ENCODE results near the gene RIOK2.

Gene RIOK2

DNA sequence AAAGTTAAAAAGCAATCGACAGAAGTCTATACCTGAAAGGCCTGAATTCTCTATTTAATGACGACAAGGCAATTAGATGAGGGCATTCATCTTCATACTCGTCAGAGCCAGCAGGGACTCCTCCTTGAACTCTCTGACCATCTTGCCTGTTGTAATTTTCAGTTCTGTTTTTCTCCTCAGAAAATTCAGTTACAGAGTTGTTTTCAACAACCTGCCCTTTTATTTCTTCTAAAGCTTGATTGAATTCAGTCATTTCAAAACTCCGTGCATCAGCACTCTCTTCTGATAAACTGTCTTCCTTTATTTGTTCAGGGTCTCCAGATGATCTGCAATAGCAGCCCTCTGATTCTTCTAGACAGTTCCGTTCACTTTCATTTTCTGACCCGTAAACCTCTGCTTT is 15.6 kb downstream of the RIOK2 start:
- DNase-seq (ENCODE audit: low spot score) = no peak

DNA sequence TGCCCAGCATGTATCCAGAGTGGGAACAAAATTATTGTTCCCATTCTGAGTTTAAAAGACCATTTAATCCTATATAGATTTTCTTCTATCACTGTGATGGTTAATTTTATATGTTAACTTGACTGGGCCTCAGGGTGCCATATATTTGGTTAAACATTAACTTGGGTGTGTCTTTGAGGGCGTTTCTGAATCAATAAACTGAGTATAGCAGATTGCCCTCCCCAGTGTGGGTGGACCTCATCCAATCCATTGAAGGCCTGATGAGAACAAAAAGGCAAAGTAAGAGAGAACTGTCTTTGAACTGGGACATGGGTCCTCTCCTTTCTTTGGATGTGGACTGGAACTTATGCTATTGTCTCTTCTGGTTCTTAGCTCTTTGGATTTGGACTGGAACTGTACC is 17.3 kb downstream of the RIOK2 start:
- no peak for DNase-seq (ENCODE audit: low spot score)

DNA sequence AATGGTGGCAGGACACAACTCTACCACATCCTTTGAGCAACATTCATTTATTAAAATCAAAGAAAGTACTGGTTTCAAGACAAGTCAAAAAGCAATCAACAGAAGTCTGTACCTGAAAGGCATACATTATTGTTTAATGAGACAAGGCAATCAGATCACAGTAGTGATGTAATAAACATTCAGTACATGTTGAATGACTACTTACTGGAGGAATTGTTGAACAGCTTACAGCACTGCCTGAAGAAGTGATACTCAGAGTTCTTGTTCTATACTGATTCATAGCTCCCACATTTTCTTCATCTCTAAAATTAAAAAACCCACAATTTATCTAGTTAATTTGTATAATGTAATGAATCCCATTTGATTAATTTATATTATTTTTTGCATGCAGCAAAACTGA is 18.2 kb downstream of the RIOK2 start:
- DNase-seq (ENCODE audit: low spot score) = no peak

DNA sequence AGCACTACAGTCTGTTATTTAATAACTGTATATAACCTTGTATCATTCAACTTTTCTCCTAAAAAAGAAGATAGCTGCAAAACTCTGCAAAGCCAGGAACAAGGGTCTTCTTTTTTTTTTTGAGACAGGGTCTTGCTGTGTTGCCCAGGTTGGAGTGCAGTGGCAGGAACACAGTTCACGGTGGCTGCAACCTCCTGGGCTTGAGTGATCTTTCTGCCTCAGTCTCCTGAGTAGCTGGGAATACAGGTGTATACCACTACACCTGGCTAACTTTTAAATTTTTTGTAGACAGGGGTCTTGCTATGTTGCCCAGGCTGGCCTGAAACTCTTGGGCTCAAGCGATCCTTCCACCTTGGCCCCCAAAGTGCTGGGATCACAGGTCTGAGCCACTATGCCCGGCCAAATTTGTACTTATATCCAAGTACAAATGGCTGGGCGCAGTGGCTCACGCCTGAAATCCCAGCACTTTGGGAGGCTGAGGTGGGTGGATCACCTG is 19.2 kb downstream of the RIOK2 start:
- DNase-seq (ENCODE audit: low spot score) = no peak

DNA sequence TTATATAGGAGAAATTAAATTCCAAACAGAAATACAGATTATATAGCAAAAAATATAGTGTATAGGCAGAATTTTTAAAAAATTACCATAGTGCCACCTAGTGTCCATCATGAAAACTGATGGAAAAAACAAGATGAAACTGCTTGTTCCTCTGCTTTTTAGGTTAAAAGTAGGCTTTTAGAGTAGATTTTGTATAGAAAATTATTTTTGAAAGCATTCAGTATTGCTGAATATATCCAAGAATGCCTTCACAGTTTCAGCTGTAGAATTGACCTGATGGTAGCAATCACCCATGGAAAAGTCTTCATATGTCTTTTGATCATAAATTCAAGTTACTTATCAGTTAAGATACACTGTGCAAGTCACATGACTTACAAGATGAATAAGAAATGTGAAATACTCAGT is 19.7 kb downstream of the RIOK2 start:
- DNase-seq (ENCODE audit: low spot score) = no peak

DNA sequence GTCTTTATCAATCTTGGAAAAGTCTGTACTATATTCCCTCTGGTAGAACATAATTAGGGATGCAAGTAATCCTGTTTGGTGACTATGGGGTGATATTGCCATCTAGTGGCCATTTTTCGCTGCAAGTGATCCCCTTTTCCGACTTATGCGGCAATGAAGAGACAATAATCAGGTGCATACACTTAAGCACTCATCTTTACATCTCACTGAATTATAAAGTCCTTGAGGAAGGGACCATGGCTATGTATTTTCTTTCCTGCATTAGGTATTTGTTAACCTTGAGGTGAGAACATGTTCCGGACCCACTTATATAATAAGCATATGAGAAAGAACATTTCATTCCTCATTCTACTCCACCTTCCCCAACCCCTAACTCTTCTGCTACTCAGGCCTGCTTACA is 21.0 kb downstream of the RIOK2 start:
- peak; percentile 92 for DNase-seq (ENCODE audit: low spot score)

DNA sequence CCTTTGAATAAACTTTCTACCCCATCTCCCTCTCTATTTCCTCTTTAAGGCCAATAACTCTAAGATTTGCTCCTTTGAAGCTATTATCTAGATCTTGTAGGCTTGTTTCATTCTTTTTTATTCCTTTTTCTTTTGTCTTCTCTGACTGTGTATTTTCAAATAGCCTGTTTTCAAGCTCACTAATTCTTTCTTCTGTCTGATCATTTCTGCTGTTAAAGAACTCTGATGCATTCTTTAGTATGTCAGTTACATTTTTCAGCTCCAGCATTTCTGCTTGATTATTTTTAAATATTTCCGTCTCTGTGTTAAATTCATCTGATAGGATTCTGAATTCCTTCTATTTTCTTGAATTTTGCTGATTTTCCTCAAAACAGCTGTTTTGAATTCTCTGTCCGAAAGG is 25.4 kb downstream of the RIOK2 start:
- DNase-seq (ENCODE audit: low spot score) = no peak

DNA sequence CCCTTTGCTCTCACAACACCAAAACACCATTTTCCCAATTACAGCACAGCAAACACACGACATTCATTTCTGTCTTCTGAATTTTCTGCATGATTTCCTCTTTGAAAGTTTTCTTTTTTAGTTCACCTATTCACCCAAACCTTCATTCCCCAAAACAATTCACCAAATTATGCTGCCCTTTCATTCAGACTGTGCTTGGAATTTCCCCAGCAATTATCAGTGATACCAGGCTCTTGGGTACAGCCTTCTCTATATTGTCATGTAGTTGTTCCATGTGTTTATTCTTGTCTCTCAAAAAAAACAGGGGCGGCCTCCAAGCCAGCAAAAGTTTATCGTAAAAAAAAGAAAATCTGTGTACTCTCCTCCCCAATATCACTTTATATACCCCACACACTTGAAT is 31.7 kb downstream of the RIOK2 start:
- no peak for DNase-seq (ENCODE audit: low spot score)

DNA sequence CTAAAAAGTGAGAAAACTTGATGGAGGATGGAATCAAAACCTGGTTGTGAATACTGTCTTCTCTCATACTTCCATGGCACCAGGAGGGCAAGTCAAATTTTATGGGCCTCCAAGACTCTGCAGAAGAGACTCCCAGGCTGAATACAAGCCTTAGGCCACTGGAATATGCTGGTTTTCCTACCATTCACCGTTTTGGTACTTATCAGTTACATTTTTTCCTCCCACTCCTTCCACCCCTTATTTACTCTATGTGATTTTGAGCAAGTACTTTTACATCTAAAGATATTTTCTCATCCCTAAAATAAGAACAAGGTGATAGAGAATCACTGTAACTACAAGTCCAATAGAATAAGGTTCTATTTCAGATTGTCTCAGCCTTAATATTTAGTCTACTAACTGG is 32.6 kb downstream of the RIOK2 start:
- DNase-seq (ENCODE audit: low spot score) = no peak

DNA sequence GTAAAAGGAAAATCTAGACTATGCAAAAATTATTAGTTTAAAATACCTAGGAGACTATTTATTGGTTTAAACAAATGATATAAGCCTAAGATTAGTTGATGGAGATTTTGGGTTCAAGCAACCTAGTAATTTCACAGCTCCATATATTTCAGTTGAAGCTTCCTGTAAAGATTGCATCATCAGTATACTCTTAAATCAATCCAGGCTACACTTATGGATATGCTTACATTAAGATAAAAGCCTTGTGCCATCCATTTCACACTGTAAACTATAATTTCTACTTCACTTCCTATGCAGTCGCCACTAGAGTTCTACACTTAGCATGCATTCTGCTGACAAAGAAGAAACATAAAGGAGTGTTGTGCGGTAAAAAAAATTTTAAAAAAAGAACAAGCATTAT is 33.3 kb downstream of the RIOK2 start:
- no peak for DNase-seq (ENCODE audit: low spot score)

DNA sequence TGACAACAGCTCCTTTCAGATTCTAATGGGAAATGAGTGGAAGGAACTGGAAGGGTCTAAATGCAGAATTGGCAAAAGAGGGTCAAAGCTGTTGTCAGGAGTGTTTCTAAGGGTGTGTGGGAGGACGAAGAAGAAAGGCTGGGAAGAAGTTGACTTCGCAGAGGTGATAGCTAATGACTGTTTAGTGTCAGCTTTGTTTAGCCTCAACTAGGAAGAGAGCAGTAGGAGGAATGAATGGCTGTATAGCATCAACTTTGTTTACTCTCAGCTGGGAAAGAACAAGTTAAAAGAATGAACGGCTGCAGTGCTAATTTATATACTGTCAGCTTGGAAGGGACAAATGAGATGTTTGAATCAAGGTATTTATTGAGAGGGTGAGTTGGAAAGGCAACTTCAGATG is 34.8 kb downstream of the RIOK2 start:
- DNase-seq (ENCODE audit: low spot score) = no peak

DNA sequence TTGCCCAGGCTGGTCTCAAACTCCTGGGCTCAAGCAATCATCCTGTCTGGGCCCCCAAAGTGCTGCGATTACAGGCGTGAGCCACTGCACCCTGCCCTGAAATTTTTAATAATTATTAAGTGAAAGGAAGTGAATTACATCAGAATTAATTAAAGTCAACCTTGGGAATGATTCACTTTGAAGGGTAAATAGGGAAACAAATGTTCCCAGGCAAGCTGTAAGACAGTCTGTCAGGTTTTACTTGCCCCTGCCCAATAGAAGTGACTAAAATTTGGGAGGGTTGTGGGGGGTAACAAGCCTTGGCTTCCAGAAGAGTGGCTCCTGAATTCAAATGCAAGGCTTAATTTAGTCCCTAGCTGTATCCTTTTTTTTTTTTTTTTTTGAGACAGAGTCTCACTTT is 39.3 kb downstream of the RIOK2 start:
- DNase-seq (ENCODE audit: low spot score) = no peak

DNA sequence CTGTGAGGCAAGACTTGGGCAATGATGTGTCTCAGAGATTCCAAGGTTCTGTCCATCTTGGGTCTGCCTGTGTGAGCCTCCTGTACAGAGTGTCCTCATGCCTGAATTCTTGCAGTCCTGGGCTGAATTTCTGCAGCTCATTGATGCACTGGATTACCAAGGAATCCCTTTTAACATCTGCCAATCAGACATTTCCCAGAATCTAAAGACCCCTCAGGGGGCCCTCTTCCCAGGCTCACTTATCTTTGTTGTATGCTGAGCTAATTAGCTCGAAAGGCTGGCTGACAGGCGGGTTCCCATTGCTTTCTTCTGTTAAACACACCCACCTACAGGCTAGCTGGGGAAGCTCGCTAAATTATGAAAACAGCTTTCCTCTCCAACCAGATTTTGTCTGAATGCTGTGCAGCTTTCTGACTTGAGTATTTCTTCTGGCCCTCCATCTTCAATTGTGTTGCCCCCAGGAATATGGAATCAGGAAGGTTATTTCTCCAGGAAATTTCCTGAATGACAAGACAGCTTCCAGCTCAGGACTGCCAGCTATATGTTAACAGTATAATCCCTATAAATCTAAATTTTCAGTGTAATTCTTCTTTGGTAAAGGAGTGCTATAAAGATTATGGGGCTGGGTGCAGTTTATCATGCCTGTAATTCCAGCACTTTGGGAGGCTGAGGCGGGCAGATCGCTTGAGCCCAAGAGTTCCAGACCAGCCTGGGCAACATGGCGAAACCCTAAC is 40.4 kb downstream of the RIOK2 start, which contains the start of gene LIX1:
LIX1 (minus strand) TSS at position 91 of the 734 bp plus-strand sequence; CDS start at position 56, 35 bp downstream.
- peak; percentile 82 for DNase-seq (ENCODE audit: low spot score)

DNA sequence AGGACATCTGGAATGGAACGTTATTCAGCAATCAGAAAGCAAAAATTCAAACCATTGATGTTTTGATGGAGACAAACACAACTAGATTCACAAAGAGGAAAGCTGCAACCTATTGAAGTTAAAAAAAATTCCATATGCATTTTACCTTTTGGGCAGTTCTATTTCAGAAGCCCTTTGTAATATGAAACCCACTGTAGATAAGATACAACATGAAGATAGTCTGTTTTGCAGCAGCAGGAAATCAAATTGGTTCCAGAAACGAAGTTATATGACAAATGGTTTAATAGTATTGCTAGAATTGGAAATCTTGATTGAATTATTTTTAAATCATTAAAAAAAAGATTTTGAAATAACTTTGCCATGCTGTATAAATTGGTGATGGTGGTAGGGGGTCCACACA is 41.5 kb downstream of the RIOK2 start:
- no peak for DNase-seq (ENCODE audit: low spot score)

DNA sequence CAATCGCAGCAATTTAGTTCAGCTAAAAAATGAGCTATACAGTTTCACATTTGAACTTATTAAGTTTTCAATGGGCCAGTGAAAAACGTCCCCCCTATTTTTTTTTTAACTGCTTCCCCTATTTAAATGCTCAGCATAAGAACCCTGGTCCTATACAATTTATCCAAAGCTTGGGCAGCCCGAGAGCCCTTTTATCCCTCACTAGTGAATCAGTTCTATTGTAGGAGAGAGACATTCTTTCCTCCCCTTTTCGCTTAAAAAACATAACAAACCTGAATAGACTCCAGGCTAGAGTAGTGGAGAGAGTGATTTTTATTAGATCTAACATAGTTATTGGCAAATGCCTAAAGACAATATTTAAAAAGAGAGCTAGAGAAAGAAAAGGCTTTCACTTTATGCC is 42.0 kb downstream of the RIOK2 start:
- no peak for DNase-seq (ENCODE audit: low spot score)

DNA sequence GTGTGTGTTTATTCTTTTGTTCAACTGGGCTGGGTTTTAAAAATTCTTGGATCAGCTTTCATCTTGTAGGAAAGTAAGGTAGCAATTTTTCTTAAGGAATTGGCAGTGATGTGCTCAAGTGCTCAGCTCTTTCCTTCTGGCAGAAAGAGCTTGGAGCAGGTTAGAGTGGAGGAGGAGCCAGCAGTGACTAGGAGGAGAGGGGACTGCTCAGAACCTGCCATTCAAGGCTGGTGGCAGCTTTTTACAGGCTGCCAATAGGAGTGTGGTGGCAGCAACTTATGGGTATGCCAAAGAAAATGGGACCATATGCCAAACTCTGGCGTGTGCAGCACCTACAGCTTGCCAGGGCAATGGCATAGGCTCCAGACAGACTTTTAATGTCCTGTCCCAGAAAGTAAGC is 42.8 kb downstream of the RIOK2 start:
- peak; percentile 65 for DNase-seq (ENCODE audit: low spot score)

DNA sequence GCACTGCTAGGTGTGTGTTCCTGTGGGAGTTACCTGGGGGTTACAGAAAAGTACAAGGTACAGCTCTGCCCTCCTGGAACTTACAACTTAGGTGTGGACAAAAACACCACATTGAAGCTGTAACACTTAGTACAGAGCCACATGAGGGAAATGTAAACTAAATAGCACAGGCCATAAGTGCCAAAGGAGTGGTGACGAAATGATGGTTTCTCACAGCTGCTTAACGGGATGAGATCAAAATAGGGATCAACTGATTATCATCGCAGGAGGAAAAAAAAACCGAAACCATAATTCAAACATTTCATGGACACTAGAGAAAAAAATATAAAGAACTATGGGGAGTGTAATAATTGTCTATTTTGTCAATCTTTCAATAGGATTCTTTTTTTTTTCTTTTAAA is 46.6 kb downstream of the RIOK2 start:
- no peak for DNase-seq (ENCODE audit: low spot score)

DNA sequence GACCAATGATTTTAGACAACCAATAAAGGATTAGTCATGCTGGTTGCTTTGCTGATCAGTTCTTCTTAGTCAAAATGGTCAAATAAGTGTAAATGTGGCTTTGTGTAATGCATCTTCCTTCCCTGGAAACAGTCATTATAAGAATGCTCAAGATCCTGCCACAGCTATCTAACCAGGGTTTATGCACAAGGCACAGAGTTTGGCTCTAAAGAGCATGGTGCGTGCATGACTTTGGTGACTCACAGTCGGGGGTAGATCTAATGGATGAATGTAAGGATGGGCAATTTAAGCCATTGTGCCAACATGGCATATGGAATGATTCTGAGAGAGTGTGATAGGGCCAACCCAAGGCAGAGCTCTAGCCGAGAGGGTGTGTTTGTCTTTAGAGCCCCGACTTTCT is 47.2 kb downstream of the RIOK2 start:
- DNase-seq (ENCODE audit: low spot score) = no peak

DNA sequence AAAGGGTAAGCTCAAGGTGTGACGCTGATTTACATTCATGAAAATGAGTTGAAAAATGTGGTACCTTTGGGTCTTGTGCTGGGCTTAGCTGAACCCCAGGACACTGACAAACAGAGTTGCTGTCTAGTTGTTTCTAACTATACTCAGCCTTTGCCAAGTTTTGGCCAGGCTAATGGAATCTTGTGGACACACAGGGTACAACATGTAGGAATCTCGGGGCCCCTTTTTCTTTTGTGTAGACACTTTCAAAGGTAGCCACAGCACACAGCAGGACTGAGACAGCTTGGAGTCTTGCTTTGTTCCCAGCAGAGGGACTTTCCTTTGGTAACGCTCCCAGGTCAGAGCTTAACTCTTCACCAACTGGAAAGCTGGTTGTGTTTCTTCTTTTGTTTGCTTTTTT is 48.4 kb downstream of the RIOK2 start:
- DNase-seq (ENCODE audit: low spot score) = no peak

DNA sequence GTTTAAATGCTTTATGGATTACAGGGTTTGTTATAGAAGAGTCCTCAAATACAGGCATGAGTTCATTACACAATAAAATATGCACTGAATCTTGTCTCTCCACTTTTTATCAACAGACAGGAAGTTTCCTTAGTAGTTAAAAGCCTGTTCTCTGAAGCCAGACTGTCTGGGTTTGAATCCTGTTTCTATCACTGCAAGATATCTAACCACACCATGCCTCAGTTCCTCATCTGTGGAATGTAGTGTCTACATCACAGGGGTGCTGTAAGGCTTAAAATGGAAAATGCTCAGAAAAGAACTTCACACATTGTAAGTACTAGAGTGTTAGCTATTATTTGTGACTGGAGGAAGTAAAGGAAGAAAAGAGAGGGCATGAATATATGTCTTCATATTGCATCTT is 49.9 kb downstream of the RIOK2 start:
- no peak for DNase-seq (ENCODE audit: low spot score)

DNA sequence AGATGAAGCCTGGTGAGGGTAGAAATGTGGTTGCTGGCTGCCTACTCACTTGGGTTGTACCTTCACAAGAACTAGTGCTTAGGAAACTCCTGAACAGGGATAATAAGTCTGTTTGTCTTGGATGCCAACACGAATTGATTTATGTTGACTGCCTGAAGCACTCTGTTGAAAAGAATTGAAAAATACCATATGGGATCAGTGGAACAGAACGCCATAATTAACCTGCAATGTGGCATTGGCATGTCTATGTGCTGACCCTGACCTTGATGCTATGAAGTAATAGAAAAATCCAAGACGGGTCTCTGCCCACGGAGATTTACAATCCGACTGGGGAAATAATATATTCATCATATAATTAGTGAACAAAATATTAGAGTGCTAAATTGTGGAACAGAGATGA is 51.1 kb downstream of the RIOK2 start:
- DNase-seq (ENCODE audit: low spot score) = no peak

DNA sequence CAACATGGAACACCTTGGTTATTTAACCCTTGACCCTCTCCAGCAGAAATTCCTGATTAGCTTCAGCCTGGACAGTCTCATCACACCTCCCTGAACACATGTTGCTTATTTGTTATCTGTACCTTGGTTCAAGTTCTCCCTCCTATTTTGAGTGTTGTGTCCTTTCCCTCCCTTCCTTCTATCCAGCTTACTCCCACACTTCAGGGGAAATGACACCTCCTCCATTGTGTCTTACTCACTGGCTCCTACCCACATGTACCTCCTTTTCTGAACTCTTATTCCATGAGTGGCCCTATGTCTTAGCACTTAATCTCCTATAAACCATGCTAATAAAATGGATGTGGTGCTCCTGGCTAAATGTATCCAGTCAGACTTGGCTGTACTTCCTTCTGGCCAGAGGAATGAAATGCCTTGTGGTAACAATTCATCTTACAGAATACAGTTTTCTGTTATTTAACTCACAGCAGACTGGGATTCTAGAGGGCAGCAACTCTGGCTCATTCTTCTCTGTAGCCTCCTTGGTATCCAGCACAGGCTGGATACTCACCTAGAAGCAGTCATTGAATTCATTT is 51.8 kb downstream of the RIOK2 start:
- no peak for DNase-seq (ENCODE audit: low spot score)

DNA sequence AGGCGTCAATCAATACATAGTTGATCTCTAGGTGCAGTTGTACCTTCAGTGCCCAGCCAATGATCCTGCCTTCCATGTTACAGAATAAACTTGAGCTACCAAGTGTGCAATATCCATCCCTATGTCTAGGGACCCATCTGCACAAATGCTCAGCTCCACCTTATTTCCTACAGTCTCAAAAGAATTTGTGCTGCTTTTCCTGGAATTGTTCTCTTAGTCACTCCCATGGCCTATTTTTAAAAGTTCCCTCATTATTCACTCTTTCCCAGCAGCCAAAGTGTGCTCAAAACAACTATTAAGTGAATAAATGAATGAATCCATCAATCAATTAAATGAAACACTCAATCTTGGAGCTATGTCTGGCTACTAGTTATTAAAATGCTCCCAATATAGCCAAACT is 55.3 kb downstream of the RIOK2 start:
- DNase-seq (ENCODE audit: low spot score) = no peak

DNA sequence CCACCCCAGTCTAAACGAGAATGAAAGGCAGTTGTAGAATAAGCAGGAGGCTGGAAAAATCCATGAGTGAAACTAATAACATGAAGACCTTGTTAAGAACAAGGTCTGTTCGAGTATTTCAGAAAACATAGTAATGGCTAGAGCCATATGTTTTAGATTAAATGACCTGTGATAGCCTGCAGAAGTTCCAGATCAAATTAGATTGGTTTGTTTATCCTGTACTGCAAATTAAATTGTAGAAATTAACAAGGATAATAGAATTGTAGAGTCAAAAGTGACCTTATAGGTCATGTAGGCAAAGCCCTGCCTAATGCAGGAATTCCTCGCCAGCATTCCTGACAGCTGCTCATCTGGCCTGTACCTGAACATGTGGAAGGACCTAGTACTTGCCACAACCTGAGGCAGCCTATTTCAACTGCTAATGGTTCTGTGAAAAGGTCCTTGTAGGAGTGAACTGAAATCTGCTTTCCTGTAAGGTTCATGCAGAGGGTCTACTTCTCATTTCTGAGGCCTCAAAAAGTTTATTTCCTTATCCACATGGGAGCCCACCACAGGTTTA is 57.8 kb downstream of the RIOK2 start:
- no peak for DNase-seq (ENCODE audit: low spot score)

Measured in Ammon's horn (tissue), 1 donor.